ENCODE data around the gene MACROD2.

Gene MACROD2

GRCh38 chr20:15676815-15677214 lies 1681.5 kb downstream of the MACROD2 start:
- DNase-seq (ENCODE audit: low read depth) = no peak
- H3K4me3 ChIP-seq (ENCODE audit: control insufficient read depth, low read depth, low read length) = no peak overlapping the region
- no peak for TF ChIP-seq CTCF (IDR thresholded peaks at IDR 0.05; ENCODE audit: control insufficient read depth, insufficient read depth, low read depth, low read length, missing control alignments)

GRCh38 chr20:15682690-15683089 lies 1687.4 kb downstream of the MACROD2 start:
- no peak for TF ChIP-seq CTCF (IDR thresholded peaks at IDR 0.05; ENCODE audit: control insufficient read depth, insufficient read depth, low read depth, low read length, missing control alignments)
- DNase-seq (ENCODE audit: low read depth) = no peak
- no peak overlapping the region for H3K4me3 ChIP-seq (ENCODE audit: control insufficient read depth, low read depth, low read length)

GRCh38 chr20:15692570-15692969 lies 1697.3 kb downstream of the MACROD2 start:
- no peak for TF ChIP-seq CTCF (IDR thresholded peaks at IDR 0.05; ENCODE audit: control insufficient read depth, insufficient read depth, low read depth, low read length, missing control alignments)
- H3K4me3 ChIP-seq (ENCODE audit: control insufficient read depth, low read depth, low read length) = no peak overlapping the region
- no peak for DNase-seq (ENCODE audit: low read depth)

GRCh38 chr20:15699431-15700146 lies 1704.3 kb downstream of the MACROD2 start:
- DNase-seq (ENCODE audit: low read depth) = no peak
- H3K4me3 ChIP-seq (ENCODE audit: control insufficient read depth, low read depth, low read length) = no peak overlapping the region
- no peak for TF ChIP-seq CTCF (IDR thresholded peaks at IDR 0.05; ENCODE audit: control insufficient read depth, insufficient read depth, low read depth, low read length, missing control alignments)

GRCh38 chr20:15700147-15700765 lies 1704.9 kb downstream of the MACROD2 start:
- H3K4me3 ChIP-seq (ENCODE audit: control insufficient read depth, low read depth, low read length) = no peak overlapping the region
- no peak for TF ChIP-seq CTCF (IDR thresholded peaks at IDR 0.05; ENCODE audit: control insufficient read depth, insufficient read depth, low read depth, low read length, missing control alignments)
- no peak for DNase-seq (ENCODE audit: low read depth)

GRCh38 chr20:15702161-15702560 lies 1706.8 kb downstream of the MACROD2 start:
- DNase-seq (ENCODE audit: low read depth) = no peak
- no peak overlapping the region for H3K4me3 ChIP-seq (ENCODE audit: control insufficient read depth, low read depth, low read length)
- no peak for TF ChIP-seq CTCF (IDR thresholded peaks at IDR 0.05; ENCODE audit: control insufficient read depth, insufficient read depth, low read depth, low read length, missing control alignments)
